ENCODE measurements around the gene LAMA2. TPM values are rescaled to one million over a fixed set of nuclear protein-coding genes. Genes with fewer than 3 reads are reported as not detected.

The LAMA2 gene
- total RNA-seq, 1 donor from 2014 or later, result 1.4 TPM

GRCh38 chr6:129342796-129343195 is 459.9 kb downstream of the LAMA2 start:
- no peak for TF ChIP-seq CTCF (IDR thresholded peaks at IDR 0.05; ENCODE audit: insufficient read depth, low read length, poor library complexity, severe bottlenecking)
- no peak for DNase-seq (ENCODE audit: low read depth)
- Histone ChIP-seq H3K27me3 (ENCODE audit: control insufficient read depth, insufficient read depth, low read length) (no peaks in the 10 kb centered on the region), H3K4me3 (ENCODE audit: low read depth, low read length) (no peak overlapping the region), H3K36me3 (ENCODE audit: control insufficient read depth, insufficient read depth, low read length) (no peaks in the 10 kb centered on the region)

- H3K4me3 ChIP-seq (ENCODE audit: low read depth, low read length), result no peak overlapping the region
- no peak for DNase-seq (ENCODE audit: low read depth)
- no peaks in the 10 kb centered on the region for H3K36me3 ChIP-seq (ENCODE audit: control insufficient read depth, insufficient read depth, low read length)
- H3K27me3 ChIP-seq (ENCODE audit: control insufficient read depth, insufficient read depth, low read length), result no peaks in the 10 kb centered on the region
- no peak for TF ChIP-seq CTCF (IDR thresholded peaks at IDR 0.05; ENCODE audit: insufficient read depth, low read length, poor library complexity, severe bottlenecking)
Measured at GRCh38 chr6:129344379-129344778, 461.4 kb downstream of the LAMA2 start.

GRCh38 chr6:129345890-129346289 is 463.0 kb downstream of the LAMA2 start:
- Histone ChIP-seq H3K36me3 (ENCODE audit: control insufficient read depth, insufficient read depth, low read length) (no peaks in the 10 kb centered on the region), H3K27me3 (ENCODE audit: control insufficient read depth, insufficient read depth, low read length) (no peaks in the 10 kb centered on the region), H3K4me3 (ENCODE audit: low read depth, low read length) (no peak overlapping the region)
- TF ChIP-seq CTCF (IDR thresholded peaks at IDR 0.05; ENCODE audit: insufficient read depth, low read length, poor library complexity, severe bottlenecking), result no peak
- no peak for DNase-seq (ENCODE audit: low read depth)

- H3K27me3 ChIP-seq (ENCODE audit: control insufficient read depth, insufficient read depth, low read length), result no peaks in the 10 kb centered on the region
- DNase-seq (ENCODE audit: low read depth), result no peak
- H3K36me3 ChIP-seq (ENCODE audit: control insufficient read depth, insufficient read depth, low read length), result no peaks in the 10 kb centered on the region
- TF ChIP-seq CTCF (IDR thresholded peaks at IDR 0.05; ENCODE audit: insufficient read depth, low read length, poor library complexity, severe bottlenecking), result no peak
- no peak overlapping the region for H3K4me3 ChIP-seq (ENCODE audit: low read depth, low read length)
Measured at GRCh38 chr6:129346964-129347363, 464.0 kb downstream of the LAMA2 start.

- no peak overlapping the region for H3K4me3 ChIP-seq (ENCODE audit: low read depth, low read length)
- DNase-seq (ENCODE audit: low read depth), result no peak
- no peaks in the 10 kb centered on the region for H3K36me3 ChIP-seq (ENCODE audit: control insufficient read depth, insufficient read depth, low read length)
- no peaks in the 10 kb centered on the region for H3K27me3 ChIP-seq (ENCODE audit: control insufficient read depth, insufficient read depth, low read length)
- TF ChIP-seq CTCF (IDR thresholded peaks at IDR 0.05; ENCODE audit: insufficient read depth, low read length, poor library complexity, severe bottlenecking), result no peak
Measured at GRCh38 chr6:129350278-129350677, 467.3 kb downstream of the LAMA2 start.

- Histone ChIP-seq H3K27me3 (ENCODE audit: control insufficient read depth, insufficient read depth, low read length) (no peaks in the 10 kb centered on the region), H3K4me3 (ENCODE audit: low read depth, low read length) (no peak overlapping the region), H3K36me3 (ENCODE audit: control insufficient read depth, insufficient read depth, low read length) (no peaks in the 10 kb centered on the region)
- no peak for TF ChIP-seq CTCF (IDR thresholded peaks at IDR 0.05; ENCODE audit: insufficient read depth, low read length, poor library complexity, severe bottlenecking)
- no peak for DNase-seq (ENCODE audit: low read depth)
Measured at GRCh38 chr6:129351807-129352206, 468.9 kb downstream of the LAMA2 start.

Data from kidney epithelial cell (primary cell).